Lung (tissue), 12 donors: ENCODE results near the gene TAF7. TPM values are rescaled to one million over a fixed set of nuclear protein-coding genes. Genes with fewer than 3 reads are reported as not detected.

Experiments
- ATAC-seq: fragments of 200-7000 bp; cut with Tn5 transposase; one replicate; pipeline ENCODE4 v1.9.1; 2020; ENCODE audit warnings: moderate number of reproducible peaks; ENCODE audit not compliant: insufficient read depth, low FRiP score
- DNase-seq, 3 donors: peaks; one replicate each; pipeline ENCODE4 v3.0.0-alpha.2; 2013 to 2017
- H3K27ac ChIP-seq, 2 donors: one replicate each; pipeline ENCODE4 v1.5.1; 2013; ENCODE audit warnings: mild to moderate bottlenecking in 2 of 2, moderate library complexity in 2 of 2, control low read depth in 1 of 2, inconsistent platforms in 1 of 2, low read depth in 1 of 2, low read length in 1 of 2
- H3K27me3 ChIP-seq, 3 donors: one replicate each; pipeline ENCODE4 v1.5.1; 2013; ENCODE audit warnings: low read length in 2 of 3; ENCODE audit not compliant: control insufficient read depth in 3 of 3, insufficient read depth in 3 of 3
- H3K36me3 ChIP-seq, 4 donors: one replicate each; pipeline ENCODE4 v1.5.1; 2013; ENCODE audit warnings: low read length in 4 of 4, mild to moderate bottlenecking in 1 of 4, moderate library complexity in 1 of 4; ENCODE audit not compliant: control insufficient read depth in 4 of 4, insufficient read depth in 4 of 4
- H3K4me1 ChIP-seq, 5 donors: one replicate each; pipeline ENCODE4 v1.5.1; 2013; ENCODE audit warnings: low read length in 5 of 5, mild to moderate bottlenecking in 2 of 5, moderate library complexity in 1 of 5; ENCODE audit not compliant: control insufficient read depth in 5 of 5, insufficient read depth in 5 of 5
- H3K4me3 ChIP-seq: one replicate; pipeline ENCODE4 v1.5.1; 2013; ENCODE audit warnings: mild to moderate bottlenecking, control low read depth, moderate library complexity
- H3K9ac ChIP-seq, 2 donors: one replicate each; pipeline ENCODE4 v1.5.1; 2013; ENCODE audit warnings: low read length in 2 of 2, control low read depth in 1 of 2; ENCODE audit not compliant: insufficient read depth in 1 of 2
- H3K9me3 ChIP-seq, 4 donors: one replicate each; pipeline ENCODE4 v1.5.1; 2013; ENCODE audit warnings: low read length in 3 of 4, mild to moderate bottlenecking in 1 of 4, moderate library complexity in 1 of 4; ENCODE audit not compliant: control insufficient read depth in 4 of 4, insufficient read depth in 3 of 4
- CTCF ChIP-seq: IDR thresholded peaks from 2 replicates; pipeline ENCODE4 v1.5.1; 2012; ENCODE audit warnings: mild to moderate bottlenecking; ENCODE audit errors: control extremely low read depth, extremely low read depth
- WGBS, 2 donors: extraction: QIAGEN DNeasy Blood & Tissue Kit; methylation state at CpG; one replicate each; pipeline ENCODE4 v1.1.7; 2013; 5-methylcytosine and 5-hydroxymethylcytosine counted together
- polyA plus RNA-seq, 2 donors: library from polyadenylated mRNA; stranded (reverse); fragments of 200-250 nt; gene quantifications; one replicate each; pipeline ENCODE4 v1.2.1, GENCODE V29; 2013
- total RNA-seq, 2 donors: library from RNA; depleted of rRNA in 1 of 2; stranded (reverse); fragments of >200 nt in 1 of 2; gene quantifications; one replicate each; pipeline ENCODE4 v1.2.1, GENCODE V29; 2014 to 2021
- donor health status: control.
- donor health status: control.
- donor health status: Bipolar disorder and iron deficiency.
- donor health status: healthy.
- donor health status: DM: yes; HTN: yes; CAD: no.

Gene TAF7
- total and polyA plus RNA-seq, 4 donors = 29.9 to 97.1 (median 63.8) TPM

- no peak overlapping the region for H3K4me3 ChIP-seq
- no peaks in the 10 kb centered on the region for H3K27me3 ChIP-seq
- no peaks in the 10 kb centered on the region for H3K4me1 ChIP-seq
- DNase-seq (no peak), ATAC-seq (no peak)
- no peak overlapping the region for H3K27ac ChIP-seq
- WGBS, 2 donors = 60 to 65% methylated on average over 3 of the region's 3 CpGs
- H3K36me3 ChIP-seq = no peaks in the 10 kb centered on the region
- peaks cover 8 to 63% (median 43%) of the 10 kb centered on the region in 4 donors for H3K9me3 ChIP-seq
- H3K9ac ChIP-seq = no peak overlapping the region
- TF ChIP-seq CTCF = no peak
Observed at GRCh38 chr5:141272906-141273305, 47.7 kb downstream of the TAF7 start.

- H3K27ac ChIP-seq = no peak overlapping the region
- 96 to 98% methylated on average over 4 of the region's 4 CpGs for WGBS, 2 donors
- no peak overlapping the region for H3K9ac ChIP-seq
- no peaks in the 10 kb centered on the region for H3K4me1 ChIP-seq
- H3K27me3 ChIP-seq = no peaks in the 10 kb centered on the region
- no peak overlapping the region for H3K4me3 ChIP-seq
- DNase-seq (no peak), ATAC-seq (no peak)
- no peak for TF ChIP-seq CTCF
- H3K36me3 ChIP-seq = peaks cover 0 to 5% (median 0%) of the 10 kb centered on the region in 4 donors
- H3K9me3 ChIP-seq = peaks cover 11 to 70% (median 52%) of the 10 kb centered on the region in 4 donors
Observed at GRCh38 chr5:141269195-141269594, 51.4 kb downstream of the TAF7 start.

Other genes starting within 250 kb of the TAF7 start
Only the 30 nearest of the 38 such genes appear.
- gene PCDHB7, start 148.1 kb downstream of the TAF7 start, total RNA-seq = 1 to 10 TPM; 2.8 to 4.7 TPM
- under 1 TPM; 0.31 to 0.87 TPM for gene PCDHB7, start 148.1 kb downstream of the TAF7 start, polyA plus RNA-seq
- 1 to 10 TPM; 2.1 to 3.5 TPM for gene PCDHB8, start 143.0 kb downstream of the TAF7 start, total RNA-seq
- gene PCDHB8, start 143.0 kb downstream of the TAF7 start, polyA plus RNA-seq = under 1 TPM; 0.04 to 0.52 TPM
- gene PCDHB16, start 138.4 kb downstream of the TAF7 start, total RNA-seq = 1 to 10 TPM; 3.6 to 9.2 TPM
- gene PCDHB16, start 138.4 kb downstream of the TAF7 start, polyA plus RNA-seq = 1 to 10 TPM in 1 of 2 donors, under 1 TPM in 1; 0.87 to 1.0 TPM
- gene PCDHB9, start 133.6 kb downstream of the TAF7 start, total RNA-seq = 1 to 10 TPM; 1.8 to 3.1 TPM
- under 1 TPM; 0.37 to 0.38 TPM for gene PCDHB9, start 133.6 kb downstream of the TAF7 start, polyA plus RNA-seq
- 1 to 10 TPM; 1.9 to 6.3 TPM for gene PCDHB10, start 128.4 kb downstream of the TAF7 start, total RNA-seq
- under 1 TPM; 0.53 to 0.63 TPM for gene PCDHB10, start 128.4 kb downstream of the TAF7 start, polyA plus RNA-seq
- 1 to 10 TPM; 2.2 to 9.6 TPM for gene PCDHB11, start 121.2 kb downstream of the TAF7 start, total RNA-seq
- under 1 TPM; 0.44 to 0.53 TPM for gene PCDHB11, start 121.2 kb downstream of the TAF7 start, polyA plus RNA-seq
- gene PCDHB12, start 112.1 kb downstream of the TAF7 start, total RNA-seq = 10 to 100 TPM in 1 of 2 donors, 1 to 10 TPM in 1; 2.8 to 10.1 TPM
- gene PCDHB12, start 112.1 kb downstream of the TAF7 start, polyA plus RNA-seq = under 1 TPM; 0.47 to 0.71 TPM
- gene PCDHB13, start 106.9 kb downstream of the TAF7 start, total RNA-seq = 1 to 10 TPM; 3.3 to 7.7 TPM
- gene PCDHB13, start 106.9 kb downstream of the TAF7 start, polyA plus RNA-seq = under 1 TPM; 0.58 to 0.59 TPM
- gene PCDHB14, start 97.4 kb downstream of the TAF7 start, total RNA-seq = 10 to 100 TPM in 1 of 2 donors, 1 to 10 TPM in 1; 2.8 to 10.6 TPM
- 1 to 10 TPM in 1 of 2 donors, under 1 TPM in 1; 0.67 to 1.2 TPM for gene PCDHB14, start 97.4 kb downstream of the TAF7 start, polyA plus RNA-seq
- 1 to 10 TPM; 3.2 to 8.0 TPM for gene PCDHB15, start 75.4 kb downstream of the TAF7 start, total RNA-seq
- gene PCDHB15, start 75.4 kb downstream of the TAF7 start, polyA plus RNA-seq = 1 to 10 TPM; 1.4 to 1.8 TPM
- under 1 TPM; 0.17 to 0.83 TPM for gene SLC25A2, start 16.7 kb downstream of the TAF7 start, total RNA-seq
- under 1 TPM; 0.05 to 0.22 TPM for gene SLC25A2, start 16.7 kb downstream of the TAF7 start, polyA plus RNA-seq
- under 1 TPM; 0.57 to 0.71 TPM for gene PCDHGA1, start 9.7 kb upstream of the TAF7 start, total RNA-seq
- gene PCDHGA1, start 9.7 kb upstream of the TAF7 start, polyA plus RNA-seq = under 1 TPM; 0.15 to 0.16 TPM
- gene PCDHGA2, start 18.0 kb upstream of the TAF7 start, total RNA-seq = 1 to 10 TPM; 5.5 to 7.7 TPM
- gene PCDHGA2, start 18.0 kb upstream of the TAF7 start, polyA plus RNA-seq = 1 to 10 TPM in 1 of 2 donors, under 1 TPM in 1; 0.39 to 1.1 TPM
- 1 to 10 TPM; 2.1 to 5.1 TPM for gene PCDHGA3, start 23.0 kb upstream of the TAF7 start, total RNA-seq
- gene PCDHGA3, start 23.0 kb upstream of the TAF7 start, polyA plus RNA-seq = under 1 TPM; 0.26 to 0.45 TPM
- 1 to 10 TPM; 2.4 to 8.4 TPM for gene PCDHGB1, start 29.3 kb upstream of the TAF7 start, total RNA-seq
- under 1 TPM; 0.17 to 0.20 TPM for gene PCDHGB1, start 29.3 kb upstream of the TAF7 start, polyA plus RNA-seq
- 1 to 10 TPM; 4.6 to 7.0 TPM for gene PCDHGA4, start 34.2 kb upstream of the TAF7 start, total RNA-seq
- under 1 TPM; 0.35 to 0.48 TPM for gene PCDHGA4, start 34.2 kb upstream of the TAF7 start, polyA plus RNA-seq
- gene PCDHGB2, start 39.2 kb upstream of the TAF7 start, total RNA-seq = 10 to 100 TPM in 1 of 2 donors, 1 to 10 TPM in 1; 4.6 to 10.1 TPM
- gene PCDHGB2, start 39.2 kb upstream of the TAF7 start, polyA plus RNA-seq = under 1 TPM; 0.28 to 0.48 TPM
- 1 to 10 TPM; 2.9 to 9.3 TPM for gene PCDHGA5, start 43.4 kb upstream of the TAF7 start, total RNA-seq
- under 1 TPM; 0.31 to 0.32 TPM for gene PCDHGA5, start 43.4 kb upstream of the TAF7 start, polyA plus RNA-seq
- gene PCDHGB3, start 49.5 kb upstream of the TAF7 start, total RNA-seq = 1 to 10 TPM; 3.2 to 7.9 TPM
- under 1 TPM; 0.18 to 0.24 TPM for gene PCDHGB3, start 49.5 kb upstream of the TAF7 start, polyA plus RNA-seq
- gene PCDHGA6, start 53.1 kb upstream of the TAF7 start, total RNA-seq = 1 to 10 TPM; 4.9 to 8.5 TPM
- under 1 TPM; 0.59 to 0.96 TPM for gene PCDHGA6, start 53.1 kb upstream of the TAF7 start, polyA plus RNA-seq
- 1 to 10 TPM; 2.9 to 6.3 TPM for gene PCDHGA7, start 62.0 kb upstream of the TAF7 start, total RNA-seq
- gene PCDHGA7, start 62.0 kb upstream of the TAF7 start, polyA plus RNA-seq = under 1 TPM; 0.23 to 0.30 TPM
- 10 to 100 TPM in 1 of 2 donors, 1 to 10 TPM in 1; 6.9 to 12.1 TPM for gene PCDHGB4, start 66.9 kb upstream of the TAF7 start, total RNA-seq
- gene PCDHGB4, start 66.9 kb upstream of the TAF7 start, polyA plus RNA-seq = 1 to 10 TPM in 1 of 2 donors, under 1 TPM in 1; 0.31 to 1.0 TPM
- gene PCDHGA8, start 71.8 kb upstream of the TAF7 start, total RNA-seq = 1 to 10 TPM; 1.9 to 7.3 TPM
- gene PCDHGA8, start 71.8 kb upstream of the TAF7 start, polyA plus RNA-seq = under 1 TPM; 0.06 to 0.18 TPM
- gene PCDHGB5, start 77.2 kb upstream of the TAF7 start, total RNA-seq = 10 to 100 TPM in 1 of 2 donors, 1 to 10 TPM in 1; 10.0 to 14.3 TPM
- 1 to 10 TPM; 1.2 to 2.5 TPM for gene PCDHGB5, start 77.2 kb upstream of the TAF7 start, polyA plus RNA-seq
- gene PCDHGA9, start 82.0 kb upstream of the TAF7 start, total RNA-seq = 10 to 100 TPM in 1 of 2 donors, 1 to 10 TPM in 1; 4.8 to 13.8 TPM
- under 1 TPM; 0.59 to 0.90 TPM for gene PCDHGA9, start 82.0 kb upstream of the TAF7 start, polyA plus RNA-seq
- 10 to 100 TPM in 1 of 2 donors, 1 to 10 TPM in 1; 6.1 to 11.6 TPM for gene PCDHGB6, start 87.2 kb upstream of the TAF7 start, total RNA-seq
- 1 to 10 TPM; 1.1 to 2.2 TPM for gene PCDHGB6, start 87.2 kb upstream of the TAF7 start, polyA plus RNA-seq
- 10 to 100 TPM in 1 of 2 donors, 1 to 10 TPM in 1; 5.7 to 12.9 TPM for gene PCDHGA10, start 92.2 kb upstream of the TAF7 start, total RNA-seq
- gene PCDHGA10, start 92.2 kb upstream of the TAF7 start, polyA plus RNA-seq = under 1 TPM; 0.89 to 0.96 TPM
- gene PCDHGB7, start 96.9 kb upstream of the TAF7 start, total RNA-seq = 10 to 100 TPM; 16.6 to 18.1 TPM
- gene PCDHGB7, start 96.9 kb upstream of the TAF7 start, polyA plus RNA-seq = 1 to 10 TPM; 1.6 to 4.7 TPM
- gene PCDHGA11, start 100.3 kb upstream of the TAF7 start, total RNA-seq = 10 to 100 TPM in 1 of 2 donors, 1 to 10 TPM in 1; 3.8 to 11.1 TPM
- under 1 TPM; 0.65 to 0.81 TPM for gene PCDHGA11, start 100.3 kb upstream of the TAF7 start, polyA plus RNA-seq
- 1 to 10 TPM; 5.6 to 7.9 TPM for gene PCDHGA12, start 109.7 kb upstream of the TAF7 start, total RNA-seq
- gene PCDHGA12, start 109.7 kb upstream of the TAF7 start, polyA plus RNA-seq = 1 to 10 TPM; 1.2 to 1.6 TPM